GM23338 (cell line): ENCODE data around the gene ECE2.

Experiments used
- CREB1 ChIP-seq: fragments of 250-450 bp; sonication (Bioruptor Pico); IDR thresholded peaks from 2 replicates; pipeline ENCODE4 v1.5.0; 2020; ENCODE audit warnings: low read depth, mild to moderate bottlenecking, moderate library complexity
- CTCF ChIP-seq, 2 experiments: fragments of 200-600 bp in 1 of 2; sonication (generic) in 1 of 2; conservative IDR thresholded peaks; 2 replicates each; pipeline versions ENCODE4 v1.5.1 to v1.6.1; 2016 to 2017; ENCODE audit warnings: antibody characterized with exemption in 2 of 2, low read depth in 2 of 2, mild to moderate bottlenecking in 2 of 2, moderate library complexity in 1 of 2
- ETS1 ChIP-seq: IDR thresholded peaks from 2 replicates; pipeline ENCODE4 v1.6.1; 2016; ENCODE audit warnings: antibody characterized with exemption
- EZH2 ChIP-seq: fragments of 200-600 bp; sonication (generic); IDR thresholded peaks from one replicate; pipeline ENCODE4 v1.8.0; 2017; ENCODE audit warnings: antibody characterized with exemption, mild to moderate bottlenecking, low read depth; ENCODE audit not compliant: unreplicated experiment
- EZH2phosphoT487 ChIP-seq: fragments of 200-600 bp; sonication (generic); IDR thresholded peaks from one replicate; pipeline ENCODE4 v1.8.1; 2018; ENCODE audit warnings: antibody characterized with exemption; ENCODE audit not compliant: unreplicated experiment
- NANOG ChIP-seq: IDR thresholded peaks from 2 replicates; pipeline ENCODE4 v1.6.1; 2016; ENCODE audit warnings: antibody characterized with exemption, borderline replicate concordance
- POLR2AphosphoS5 ChIP-seq: IDR thresholded peaks from 2 replicates; pipeline ENCODE4 v1.6.1; 2016; ENCODE audit warnings: antibody characterized with exemption, low read depth
- REST ChIP-seq: IDR thresholded peaks from one replicate; pipeline ENCODE4 v1.6.1; 2018; ENCODE audit warnings: antibody characterized with exemption; ENCODE audit not compliant: unreplicated experiment
- ZNF462 ChIP-seq: fragments of 250-450 bp; sonication (Bioruptor Pico); IDR thresholded peaks from 2 replicates; pipeline ENCODE4 v1.5.0; 2020; ENCODE audit warnings: mild to moderate bottlenecking, moderate library complexity

- no peak for TF ChIP-seq CTCF (conservative IDR thresholded peaks at IDR 0.05; ENCODE audit: low read depth in 2 of 2)
- no peak for TF ChIP-seq EZH2
- no peak for TF ChIP-seq ETS1
- no peak for TF ChIP-seq NANOG
- TF ChIP-seq POLR2AphosphoS5: no peak
- no peak for TF ChIP-seq REST
- no peak for TF ChIP-seq EZH2phosphoT487
- no peak for TF ChIP-seq ZNF462 (CRISPR knock-in tag)
- TF ChIP-seq CREB1: no peak
Observed at GRCh38 chr3:184272269-184272668, 3.6 kb upstream of the ECE2 start.
